Adrenal gland (tissue), 12 donors: ENCODE data around the gene SNAP47. TPM values are rescaled to one million over a fixed set of nuclear protein-coding genes. Genes with fewer than 3 reads are reported as not detected.

Experiments
- DNase-seq, 7 donors: peaks; one replicate each; pipeline ENCODE4 v3.0.0-alpha.2; 2019 to 2020
- H3K27ac ChIP-seq, 5 donors: fragments of 200-600 bp; sonication (generic) in 4 of 5; 1 replicate in 3 of 5; 2 replicates in 2 of 5; pipeline versions ENCODE4 v1.5.1 to v1.8.0; 2016 to 2020; ENCODE audit warnings: mild to moderate bottlenecking in 1 of 5
- H3K27me3 ChIP-seq: fragments of 200-600 bp; 2 replicates; pipeline ENCODE4 v1.8.0; 2021
- H3K36me3 ChIP-seq, 2 donors: fragments of 200-600 bp; replicated peaks in 1 of 2; 1 replicate in 1 of 2; 2 replicates in 1 of 2; pipeline versions ENCODE4 v1.5.1 to v1.8.0; 2018 to 2022
- H3K4me1 ChIP-seq, 2 donors: fragments of 200-600 bp; replicated peaks in 1 of 2; 1 replicate in 1 of 2; 2 replicates in 1 of 2; pipeline versions ENCODE4 v1.5.1 to v1.8.0; 2018 to 2021
- H3K4me3 ChIP-seq, 4 donors: fragments of 200-600 bp; sonication (generic) in 3 of 4; one replicate each; pipeline ENCODE4 v1.5.1; 2016 to 2018
- H3K9me3 ChIP-seq, 3 donors: fragments of 200-600 bp; sonication (generic) in 1 of 3; replicated peaks in 1 of 3; 1 replicate in 2 of 3; 2 replicates in 1 of 3; pipeline versions ENCODE4 v1.5.1 to v1.8.0; 2016 to 2021
- POLR2A ChIP-seq, 2 donors: fragments of 450-650 bp; IDR thresholded peaks; one replicate each; pipeline ENCODE4 v1.6.1; 2017; ENCODE audit warnings: antibody characterized with exemption in 2 of 2, mild to moderate bottlenecking in 2 of 2, moderate library complexity in 1 of 2
- WGBS, 4 donors: extraction: QIAGEN DNeasy Blood & Tissue Kit in 2 of 4; methylation state at CpG; one replicate each; pipeline versions ENCODE4 v1.1.5 to v1.1.7; 2013 to 2017; 5-methylcytosine and 5-hydroxymethylcytosine counted together
- intact Hi-C, 2 donors: fragments of 100-400 bp; cut with DNase I; formaldehyde crosslinking; loops; one replicate each; pipeline versions ENCODE4 v1.14.1 to v1.15.0; 2022 to 2023
- polyA plus RNA-seq, 3 donors: library from polyadenylated mRNA; stranded (reverse); fragments of 200-250 nt in 2 of 3; fragments of 350-450 nt in 1 of 3; fragmentation: Illumina TruSeq in 1 of 3; extraction: RNeasy Lipid Tissue Mini Kit (QIAGEN cat#74804) in 1 of 3; gene quantifications; one replicate each; pipeline ENCODE4 v1.2.3, GENCODE V29; 2013 to 2014
- total RNA-seq, 9 donors: library from RNA; depleted of rRNA in 4 of 9; stranded (reverse); fragments of >200 nt in 4 of 9; fragments of 120-200 nt in 1 of 9; fragmentation: NEBNext Ultra II Directional in 1 of 9; extraction: Animal tissue kit (Norgen Biotek cat#: 25700) in 1 of 9; gene quantifications; one replicate each; pipeline versions ENCODE4 v1.1.0 to v1.2.4, GENCODE V29; 2013 to 2023
- TF ChIP-seq, protein P1 (sequence below), 6 experiments: fragments of 450-650 bp in 4 of 6; fragments of 200-600 bp in 2 of 6; sonication (generic) in 1 of 6; IDR thresholded peaks; 1 replicate in 5 of 6; 2 replicates in 1 of 6; pipeline versions ENCODE4 v1.5.1 to v1.8.0; 2016 to 2021; ENCODE audit warnings: antibody characterized with exemption in 6 of 6, mild to moderate bottlenecking in 2 of 6, moderate library complexity in 1 of 6
- donor health status: healthy with polysubstance abuse.
- donor health status: Bipolar disorder and iron deficiency.
- donor health status: DM: yes; HTN: yes; CAD: no.
- donor health status: DM: no; HTN: no; CAD: no.
- donor health status: DM: no; HTN: no; CAD: no.
- donor health status: DM: yes; HTN: yes; CAD: no.

SNAP47 gene
- total and polyA plus RNA-seq, 12 donors, result 24.5 to 216 (median 103) TPM

DNA sequence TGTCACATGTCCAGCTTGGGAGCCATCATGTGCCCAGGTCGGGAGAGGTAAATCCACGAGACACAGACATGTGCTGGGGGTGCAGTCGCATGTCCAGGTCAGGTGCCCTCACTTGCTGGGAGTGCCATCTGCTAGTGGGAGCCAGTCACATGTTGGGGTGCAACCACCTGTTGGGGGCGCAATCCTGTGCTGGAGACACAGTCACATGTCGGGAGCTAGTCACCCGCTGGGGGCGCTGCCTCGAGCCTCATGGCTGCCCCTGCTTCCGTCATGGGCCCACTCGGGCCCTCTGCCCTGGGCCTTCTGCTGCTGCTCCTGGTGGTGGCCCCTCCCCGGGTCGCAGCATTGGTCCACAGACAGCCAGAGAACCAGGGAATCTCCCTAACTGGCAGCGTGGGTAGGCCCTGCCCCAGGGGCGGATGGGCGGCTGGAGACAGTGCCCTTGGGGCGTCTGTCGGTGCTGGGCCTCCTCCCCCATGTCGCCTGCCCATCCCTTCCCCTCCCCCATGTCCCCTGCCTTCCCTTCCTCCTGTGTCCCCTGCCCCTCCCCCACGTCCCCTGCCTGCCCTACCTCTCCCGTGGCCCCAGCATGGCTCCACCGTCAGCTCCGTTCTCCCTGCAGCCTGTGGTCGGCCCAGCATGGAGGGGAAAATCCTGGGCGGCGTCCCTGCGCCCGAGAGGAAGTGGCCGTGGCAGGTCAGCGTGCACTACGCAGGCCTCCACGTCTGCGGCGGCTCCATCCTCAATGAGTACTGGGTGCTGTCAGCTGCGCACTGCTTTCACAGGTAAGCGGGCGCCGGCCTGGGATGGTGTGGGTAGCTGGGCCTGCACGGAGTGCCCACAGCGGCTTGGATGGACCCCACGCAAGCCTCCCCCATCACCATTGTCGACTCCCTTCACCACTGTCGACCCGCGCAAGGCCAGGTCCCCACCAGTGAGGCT is 80.5 kb downstream of the SNAP47 start, which contains the start of gene PRSS38:
PRSS38 (plus strand) TSS at position 208 of the 942 bp plus-strand sequence; CDS start at position 250, 42 bp downstream.
- 90 to 92% (median 91%) methylated on average over 18 to 44 of the region's 44 CpGs for WGBS, 4 donors
- DNase-seq, result no peak

GRCh38 chr1:227816750-227817446 is 81.7 kb downstream of the SNAP47 start:
- intact Hi-C loops, result no loop called here
- 89 to 100% (median 92%) methylated on average over 5 to 16 of the region's 16 CpGs for WGBS, 4 donors
- no peaks in the 10 kb centered on the region for H3K4me1 ChIP-seq

More for the DNA sequence above, 80.5 kb downstream of the SNAP47 start, which contains the start of gene PRSS38:
- TF ChIP-seq POLR2A (IDR thresholded peaks at IDR 0.05), result no peak
- TF ChIP-seq, protein P1, sequence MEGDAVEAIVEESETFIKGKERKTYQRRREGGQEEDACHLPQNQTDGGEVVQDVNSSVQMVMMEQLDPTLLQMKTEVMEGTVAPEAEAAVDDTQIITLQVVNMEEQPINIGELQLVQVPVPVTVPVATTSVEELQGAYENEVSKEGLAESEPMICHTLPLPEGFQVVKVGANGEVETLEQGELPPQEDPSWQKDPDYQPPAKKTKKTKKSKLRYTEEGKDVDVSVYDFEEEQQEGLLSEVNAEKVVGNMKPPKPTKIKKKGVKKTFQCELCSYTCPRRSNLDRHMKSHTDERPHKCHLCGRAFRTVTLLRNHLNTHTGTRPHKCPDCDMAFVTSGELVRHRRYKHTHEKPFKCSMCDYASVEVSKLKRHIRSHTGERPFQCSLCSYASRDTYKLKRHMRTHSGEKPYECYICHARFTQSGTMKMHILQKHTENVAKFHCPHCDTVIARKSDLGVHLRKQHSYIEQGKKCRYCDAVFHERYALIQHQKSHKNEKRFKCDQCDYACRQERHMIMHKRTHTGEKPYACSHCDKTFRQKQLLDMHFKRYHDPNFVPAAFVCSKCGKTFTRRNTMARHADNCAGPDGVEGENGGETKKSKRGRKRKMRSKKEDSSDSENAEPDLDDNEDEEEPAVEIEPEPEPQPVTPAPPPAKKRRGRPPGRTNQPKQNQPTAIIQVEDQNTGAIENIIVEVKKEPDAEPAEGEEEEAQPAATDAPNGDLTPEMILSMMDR (IDR thresholded peaks at IDR 0.05), result no peak
- H3K27me3 ChIP-seq, result no peaks in the 10 kb centered on the region
- no peaks in the 10 kb centered on the region for H3K4me1 ChIP-seq
- no peaks in the 10 kb centered on the region for H3K36me3 ChIP-seq
- intact Hi-C loops, result no loop called here
- H3K9me3 ChIP-seq, result no peaks in the 10 kb centered on the region
- no peak within 1 kb of the TSS for H3K4me3 ChIP-seq
- H3K27ac ChIP-seq, result no peak within 1 kb of the TSS

DNA sequence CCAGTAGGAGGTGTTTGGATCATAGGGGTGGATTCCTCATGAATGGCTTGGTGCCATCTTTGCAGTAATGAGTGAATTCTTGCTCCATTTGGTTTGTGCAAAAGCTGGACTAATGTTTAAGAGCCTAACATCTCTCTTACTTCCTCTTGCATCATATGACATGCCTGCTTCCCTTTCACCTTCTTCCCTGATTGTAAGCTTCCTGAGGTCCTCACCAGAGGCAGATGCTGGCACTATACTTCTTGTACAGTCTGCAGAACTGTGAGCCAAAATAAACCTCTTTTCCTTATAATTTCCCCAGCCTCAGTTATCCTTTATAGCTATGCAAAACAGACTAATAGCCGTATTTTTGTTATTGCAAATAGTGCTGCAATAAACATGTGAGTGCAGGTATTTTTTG is 88.3 kb downstream of the SNAP47 start:
- Histone ChIP-seq H3K27me3 (no peaks in the 10 kb centered on the region), H3K4me1 (no peaks in the 10 kb centered on the region), H3K27ac (no peak overlapping the region), H3K36me3 (no peaks in the 10 kb centered on the region), H3K9me3 (no peaks in the 10 kb centered on the region), H3K4me3 (no peak overlapping the region)
- 77 to 83% (median 81%) methylated on average over 1 of the region's 1 CpG for WGBS, 4 donors
- intact Hi-C loops, result no loop called here
- DNase-seq, result no peak
- TF ChIP-seq POLR2A (IDR thresholded peaks at IDR 0.05), result no peak
- TF ChIP-seq, protein P1 (IDR thresholded peaks at IDR 0.05), result no peak

More at GRCh38 chr1:227816750-227817446, 81.7 kb downstream of the SNAP47 start:
- Histone ChIP-seq H3K9me3 (no peaks in the 10 kb centered on the region), H3K36me3 (no peaks in the 10 kb centered on the region), H3K4me3 (no peak overlapping the region), H3K27ac (no peak overlapping the region), H3K27me3 (no peaks in the 10 kb centered on the region)
- TF ChIP-seq, protein P1 (IDR thresholded peaks at IDR 0.05), result no peak
- TF ChIP-seq POLR2A (IDR thresholded peaks at IDR 0.05), result no peak
- DNase-seq, result no peak

DNA sequence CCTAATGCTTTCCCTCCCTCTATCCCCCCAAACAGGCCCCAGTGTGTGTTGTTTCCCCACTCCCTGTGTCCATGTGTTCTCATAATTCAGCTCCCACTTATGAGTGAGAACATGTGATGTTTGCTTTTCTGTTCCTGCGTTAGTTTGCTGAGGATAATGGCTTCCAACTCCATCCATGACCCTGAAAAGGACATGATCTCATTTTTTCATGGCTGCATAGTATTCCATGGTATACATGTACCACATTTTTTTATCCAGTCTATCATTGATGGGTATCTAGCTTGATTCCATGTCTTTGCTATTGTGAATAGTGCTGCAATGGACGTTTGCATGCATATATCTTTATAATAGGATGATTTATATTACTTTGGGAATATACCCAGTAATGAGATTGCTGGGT is 89.0 kb downstream of the SNAP47 start:
- TF ChIP-seq, protein P1 (IDR thresholded peaks at IDR 0.05), result no peak
- TF ChIP-seq POLR2A (IDR thresholded peaks at IDR 0.05), result no peak
- Histone ChIP-seq H3K27ac (no peak overlapping the region), H3K36me3 (no peaks in the 10 kb centered on the region), H3K4me1 (no peaks in the 10 kb centered on the region), H3K4me3 (no peak overlapping the region), H3K27me3 (no peaks in the 10 kb centered on the region), H3K9me3 (no peaks in the 10 kb centered on the region)
- 39 to 42% (median 41%) methylated on average over 2 of the region's 2 CpGs for WGBS, 4 donors
- no peak for DNase-seq
- intact Hi-C loops, result no loop called here
